22Rv1 (cell line): ENCODE results near the gene PMVK.

Experiments
- H3K27ac ChIP-seq: fragments of 450-650 bp; 2 replicates; pipeline ENCODE4 v1.5.1; 2017
- ZFX ChIP-seq: fragments of 450-650 bp; IDR thresholded peaks from 2 replicates; pipeline ENCODE4 v1.6.1; 2017; ENCODE audit warnings: antibody characterized with exemption, borderline replicate concordance
- TF ChIP-seq, protein P1 (sequence below): fragments of 450-650 bp; IDR thresholded peaks from 2 replicates; pipeline ENCODE4 v1.5.1; 2017; ENCODE audit warnings: mild to moderate bottlenecking

Gene PMVK

DNA sequence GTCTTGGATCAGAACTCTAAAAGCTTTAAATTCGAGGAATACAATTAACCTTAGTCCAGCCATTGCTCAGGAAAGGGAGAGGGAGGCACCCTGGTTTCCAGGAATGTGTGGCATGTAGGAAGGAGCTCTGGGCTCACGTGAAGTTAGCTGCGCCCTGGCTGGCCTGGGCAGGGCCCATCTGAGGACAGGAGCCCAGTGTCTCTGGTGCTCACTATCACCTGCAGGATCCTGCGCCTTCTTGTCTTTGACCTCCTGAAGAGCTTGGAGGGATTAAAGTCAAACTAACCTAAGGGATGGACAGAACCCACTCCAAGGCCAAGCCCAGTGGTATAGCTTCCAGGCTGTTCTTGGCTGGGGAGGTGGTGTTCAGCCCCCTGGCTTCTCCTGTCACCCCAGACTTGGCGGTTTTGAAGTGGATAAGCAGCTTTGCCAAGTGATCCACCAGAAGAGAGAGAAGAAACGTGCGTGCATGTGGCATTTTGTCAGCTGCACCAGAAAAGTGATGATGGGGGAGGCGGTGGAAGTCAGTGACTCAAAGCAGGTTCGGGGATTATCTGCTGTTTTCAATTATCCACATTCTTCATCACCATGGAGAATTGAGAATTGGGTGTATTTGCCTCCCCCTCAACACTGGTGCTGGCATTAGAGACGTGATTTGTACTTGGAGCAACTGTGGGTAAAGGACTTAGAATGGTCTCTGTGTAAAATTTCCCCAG lies 54.5 kb downstream of the PMVK start:
- no peak overlapping the region for H3K27ac ChIP-seq
- TF ChIP-seq, protein P1, sequence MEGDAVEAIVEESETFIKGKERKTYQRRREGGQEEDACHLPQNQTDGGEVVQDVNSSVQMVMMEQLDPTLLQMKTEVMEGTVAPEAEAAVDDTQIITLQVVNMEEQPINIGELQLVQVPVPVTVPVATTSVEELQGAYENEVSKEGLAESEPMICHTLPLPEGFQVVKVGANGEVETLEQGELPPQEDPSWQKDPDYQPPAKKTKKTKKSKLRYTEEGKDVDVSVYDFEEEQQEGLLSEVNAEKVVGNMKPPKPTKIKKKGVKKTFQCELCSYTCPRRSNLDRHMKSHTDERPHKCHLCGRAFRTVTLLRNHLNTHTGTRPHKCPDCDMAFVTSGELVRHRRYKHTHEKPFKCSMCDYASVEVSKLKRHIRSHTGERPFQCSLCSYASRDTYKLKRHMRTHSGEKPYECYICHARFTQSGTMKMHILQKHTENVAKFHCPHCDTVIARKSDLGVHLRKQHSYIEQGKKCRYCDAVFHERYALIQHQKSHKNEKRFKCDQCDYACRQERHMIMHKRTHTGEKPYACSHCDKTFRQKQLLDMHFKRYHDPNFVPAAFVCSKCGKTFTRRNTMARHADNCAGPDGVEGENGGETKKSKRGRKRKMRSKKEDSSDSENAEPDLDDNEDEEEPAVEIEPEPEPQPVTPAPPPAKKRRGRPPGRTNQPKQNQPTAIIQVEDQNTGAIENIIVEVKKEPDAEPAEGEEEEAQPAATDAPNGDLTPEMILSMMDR: no peak
- no peak for TF ChIP-seq ZFX

DNA sequence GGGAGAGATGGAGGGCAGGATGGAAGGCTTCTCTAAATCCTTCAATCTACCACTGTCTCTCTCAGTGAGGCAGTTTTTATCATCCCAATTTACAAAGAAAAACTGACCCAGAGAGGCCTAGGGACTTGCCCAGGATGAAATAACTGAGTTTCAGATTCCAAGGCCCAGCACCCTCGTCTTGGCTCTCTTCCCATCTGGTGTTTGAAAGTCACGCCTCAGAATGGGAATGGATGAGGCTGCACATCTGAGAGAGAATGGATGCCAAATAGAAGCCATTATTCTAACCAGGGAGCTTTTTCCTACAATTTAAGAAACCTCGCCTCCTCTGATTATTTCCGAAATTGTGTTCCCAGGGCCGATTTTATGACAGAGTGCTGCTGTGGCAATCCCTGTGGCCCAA lies 55.8 kb downstream of the PMVK start:
- TF ChIP-seq ZFX: no peak
- TF ChIP-seq, protein P1: no peak
- no peak overlapping the region for H3K27ac ChIP-seq

DNA sequence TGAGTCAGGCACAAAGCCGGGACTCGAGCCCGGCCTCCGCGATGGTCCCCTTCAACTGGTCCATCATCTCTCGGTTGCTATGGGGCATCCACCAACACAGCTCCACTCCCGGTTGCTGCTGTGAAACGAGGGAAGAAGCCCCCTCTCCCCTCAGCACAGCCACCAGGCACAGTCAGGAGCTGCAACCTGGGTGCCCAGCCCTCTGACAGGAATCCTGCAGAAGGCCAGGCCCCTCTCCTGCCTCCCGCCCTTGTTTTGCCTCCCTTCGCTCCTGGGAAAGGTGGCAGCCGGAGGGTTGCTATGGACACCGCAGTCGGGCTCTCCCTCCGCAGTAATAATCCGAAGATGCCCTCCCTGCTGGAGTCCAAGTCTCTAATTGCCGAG lies 57.5 kb downstream of the PMVK start:
- no peak overlapping the region for H3K27ac ChIP-seq
- TF ChIP-seq, protein P1: no peak
- TF ChIP-seq ZFX: no peak

DNA sequence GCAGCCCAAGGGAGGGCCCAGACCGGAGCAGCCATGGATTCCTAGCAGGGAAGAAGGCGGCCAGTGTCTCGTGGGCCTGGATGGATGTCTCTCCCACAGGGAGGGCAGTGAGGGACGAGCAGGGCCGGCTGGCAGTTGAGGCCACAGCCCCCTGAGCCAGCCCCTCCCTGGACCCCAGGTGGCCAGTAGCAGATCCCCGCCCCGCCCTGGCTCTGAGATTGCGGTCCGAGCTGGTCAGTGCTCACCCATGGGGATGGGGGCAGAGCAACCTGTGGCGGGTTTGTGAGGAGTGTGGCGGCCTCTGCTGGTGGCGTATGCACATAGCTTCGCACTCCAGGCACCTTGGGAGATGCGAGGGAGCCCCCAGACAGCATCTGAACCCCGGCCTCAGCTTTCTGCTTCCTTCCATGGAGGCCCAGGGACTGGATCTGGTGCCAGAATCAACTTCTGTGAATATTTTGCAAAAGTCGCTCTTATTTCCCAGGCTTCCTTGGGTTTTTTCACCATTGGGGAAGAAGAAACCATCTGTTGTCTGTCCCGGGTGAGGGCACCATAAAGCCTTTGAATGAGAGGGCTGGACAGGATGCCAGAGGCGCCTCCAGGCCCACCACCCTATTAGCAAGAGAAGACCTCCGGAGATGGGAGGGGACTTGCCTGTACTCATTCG lies 58.0 kb downstream of the PMVK start:
- no peak overlapping the region for H3K27ac ChIP-seq
- TF ChIP-seq ZFX: no peak
- TF ChIP-seq, protein P1: peak; percentile 98

DNA sequence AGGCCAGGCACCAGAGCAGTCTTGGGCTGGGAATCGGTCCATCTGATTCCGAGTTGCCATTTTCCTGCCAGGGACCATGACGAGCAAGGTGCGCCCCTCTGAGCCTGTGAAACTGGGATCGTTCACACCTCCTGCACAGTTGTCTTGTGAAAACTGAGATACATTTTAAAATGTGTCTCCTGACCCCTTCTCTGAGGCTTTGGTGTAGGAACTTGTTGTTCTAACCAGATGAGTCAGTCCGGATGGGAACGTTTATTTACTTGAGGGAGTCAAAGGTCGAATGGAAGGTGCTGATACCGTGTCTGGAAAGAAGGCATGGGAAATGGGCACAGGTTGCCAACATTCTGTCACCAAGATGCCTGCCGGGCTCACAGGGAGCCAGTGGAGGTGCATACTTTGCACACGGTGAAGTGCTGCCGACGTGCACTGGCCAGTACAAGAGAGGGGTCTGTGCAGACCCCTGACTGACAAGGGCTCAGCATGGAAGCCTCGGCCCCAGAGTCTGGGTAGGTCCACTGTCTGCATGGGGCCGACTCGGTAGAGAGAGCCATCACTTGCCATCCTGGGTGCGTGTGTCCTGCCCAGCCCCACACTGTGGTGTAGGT lies 59.0 kb downstream of the PMVK start:
- H3K27ac ChIP-seq: peak overlapping the region; percentile 38
- no peak for TF ChIP-seq ZFX
- TF ChIP-seq, protein P1: no peak

DNA sequence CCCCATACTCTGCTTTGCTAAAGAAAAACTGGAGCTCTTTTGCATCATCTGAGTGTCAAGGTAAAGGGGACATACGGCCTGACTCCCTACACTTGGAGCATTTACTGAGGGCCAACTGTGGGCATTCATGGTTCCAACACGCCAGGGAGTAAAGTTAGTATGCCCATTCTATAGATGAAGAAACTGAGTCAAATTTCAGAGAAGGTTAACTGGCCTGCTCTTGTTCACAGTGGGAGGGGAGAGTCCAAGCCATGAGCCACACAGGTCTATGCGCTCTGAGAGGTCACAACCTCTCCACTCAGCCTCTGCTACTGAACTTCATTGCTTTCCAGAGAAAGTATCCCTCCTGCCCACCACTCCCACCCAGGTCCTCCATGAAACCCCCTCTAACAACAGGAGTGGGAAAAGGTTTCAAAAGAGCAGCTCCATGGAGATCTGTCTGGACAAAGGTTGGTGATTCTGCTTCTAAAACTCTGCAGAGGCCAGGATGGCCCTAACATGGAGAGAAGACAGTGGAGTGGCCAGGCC lies 59.6 kb downstream of the PMVK start:
- H3K27ac ChIP-seq: peak overlapping the region; percentile 38
- TF ChIP-seq ZFX: no peak
- TF ChIP-seq, protein P1: no peak
